Colon (tissue), 2 donors: ENCODE results near the gene FBXO48.

Experiments
- FAIRE-seq: peaks from 2 replicates; lab custom pipeline; 2012; peaks lifted over from hg19 to GRCh38; lab: Jason Lieb, UNC
- donor health status: control.
- donor health status: control.

FBXO48 gene

DNA sequence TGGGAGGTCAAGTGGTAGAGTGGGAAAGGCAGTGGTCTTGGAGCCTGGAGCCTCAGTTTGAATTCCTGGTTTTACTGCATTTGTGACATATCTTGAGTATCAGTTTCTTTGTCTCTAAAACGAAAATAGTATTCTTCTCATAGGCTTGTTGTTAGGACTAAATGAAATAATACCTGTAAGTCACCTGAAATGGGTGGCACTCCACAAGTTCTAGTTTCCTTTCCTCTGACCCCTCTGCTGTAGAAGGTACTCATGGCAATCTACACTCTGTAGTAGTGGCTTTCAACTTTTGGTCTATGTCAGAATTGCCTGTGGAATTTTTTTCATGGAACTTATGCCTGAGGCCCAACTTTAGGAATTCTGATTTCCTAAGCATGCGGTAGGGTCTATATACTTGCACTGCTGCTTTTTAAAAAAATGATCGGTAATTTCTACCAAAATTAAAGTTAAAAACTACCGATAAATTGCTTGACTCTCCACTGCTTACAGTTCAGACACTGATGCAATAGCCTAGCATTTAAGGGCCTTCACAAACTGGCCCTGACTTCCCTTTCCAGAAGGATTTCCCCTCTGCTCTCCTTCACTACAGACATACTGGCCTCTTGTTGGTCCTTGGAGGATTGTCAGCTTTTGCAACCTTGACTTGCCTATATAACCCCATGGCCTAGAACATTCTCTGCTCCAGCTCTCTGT is 54.8 kb downstream of the FBXO48 start:
- FAIRE-seq, result no peak

DNA sequence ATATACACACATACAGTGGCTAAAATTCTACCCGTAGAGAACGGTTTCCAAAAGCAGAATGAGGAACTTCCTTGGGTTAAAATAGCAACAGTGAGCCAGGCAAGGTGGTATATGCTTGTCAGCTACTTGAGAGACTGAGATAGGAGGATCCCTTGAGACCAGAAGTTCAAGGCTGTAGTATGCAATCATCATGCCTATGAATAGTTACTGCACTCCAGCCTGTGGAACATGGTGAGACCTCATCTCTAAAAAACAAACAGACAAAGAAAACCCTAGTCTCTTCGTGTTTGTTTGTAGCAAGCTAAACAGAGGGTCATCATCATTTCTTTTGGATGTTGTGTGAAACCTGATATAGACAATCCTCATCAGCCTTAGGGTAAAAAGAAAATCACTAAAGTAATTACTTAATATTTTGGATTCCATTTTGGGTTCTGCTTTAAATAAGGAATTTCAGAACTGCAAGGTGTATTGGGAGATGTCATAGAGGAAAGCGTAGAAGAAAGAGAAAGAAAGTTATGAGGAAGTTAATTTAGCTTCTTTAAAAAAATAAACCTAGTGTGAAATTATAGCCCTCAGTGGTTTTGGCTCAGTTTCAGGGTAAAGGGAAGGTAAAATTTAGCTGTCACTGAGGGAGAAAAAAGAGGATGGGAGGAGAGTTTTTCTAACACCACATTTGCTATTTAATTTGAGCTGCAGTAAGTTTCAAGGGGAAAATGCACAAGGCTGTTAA is 55.5 kb downstream of the FBXO48 start:
- FAIRE-seq, result no peak
